ENCODE results near the gene TRPC4.
A peak's percentile ranks its signal among the peaks of the same experiment; 100 is the strongest.

Gene TRPC4

GRCh38 chr13:37657134-37657533 lies 212.4 kb downstream of the TRPC4 start:
- DNase-seq (ENCODE audit: low read depth) = peak; percentile 21

- peak; percentile 97 for DNase-seq (ENCODE audit: low read depth)
Observed at GRCh38 chr13:37656247-37656940, 213.2 kb downstream of the TRPC4 start.

- DNase-seq (ENCODE audit: low read depth) = no peak
Observed at GRCh38 chr13:37652596-37652995, 217.0 kb downstream of the TRPC4 start.

- DNase-seq (ENCODE audit: low read depth) = no peak
Observed at GRCh38 chr13:37651891-37652290, 217.7 kb downstream of the TRPC4 start.

- DNase-seq (ENCODE audit: low read depth) = peak; percentile 47
Observed at GRCh38 chr13:37648609-37649008, 221.0 kb downstream of the TRPC4 start.

GRCh38 chr13:37647031-37647650 lies 222.4 kb downstream of the TRPC4 start:
- no peak for DNase-seq (ENCODE audit: low read depth)

- DNase-seq (ENCODE audit: low read depth) = no peak
Observed at GRCh38 chr13:37646531-37646930, 223.0 kb downstream of the TRPC4 start.

- no peak for DNase-seq (ENCODE audit: low read depth)
Observed at GRCh38 chr13:37645181-37645740, 224.3 kb downstream of the TRPC4 start.

- no peak for DNase-seq (ENCODE audit: low read depth)
Observed at GRCh38 chr13:37641391-37641790, 228.2 kb downstream of the TRPC4 start.

GRCh38 chr13:37640499-37640898 lies 229.1 kb downstream of the TRPC4 start:
- DNase-seq (ENCODE audit: low read depth) = no peak

GRCh38 chr13:37636701-37637100 lies 232.9 kb downstream of the TRPC4 start:
- no peak for DNase-seq (ENCODE audit: low read depth)

GRCh38 chr13:37632294-37632693 lies 237.3 kb downstream of the TRPC4 start:
- no peak for DNase-seq (ENCODE audit: low read depth)

GRCh38 chr13:37627428-37627827 lies 242.1 kb downstream of the TRPC4 start:
- no peak for DNase-seq (ENCODE audit: low read depth)

GRCh38 chr13:37621811-37622361 lies 247.7 kb downstream of the TRPC4 start:
- peak; percentile 61 for DNase-seq (ENCODE audit: low read depth)

- DNase-seq (ENCODE audit: low read depth) = peak; percentile 56
Observed at GRCh38 chr13:37618554-37618953, 251.0 kb downstream of the TRPC4 start.

GRCh38 chr13:37617173-37617572 lies 252.4 kb downstream of the TRPC4 start:
- peak; percentile 94 for DNase-seq (ENCODE audit: low read depth)

GRCh38 chr13:37616131-37616530 lies 253.4 kb downstream of the TRPC4 start:
- DNase-seq (ENCODE audit: low read depth) = no peak

GRCh38 chr13:37615276-37615675 lies 254.3 kb downstream of the TRPC4 start:
- DNase-seq (ENCODE audit: low read depth) = no peak

- DNase-seq (ENCODE audit: low read depth) = no peak
Observed at GRCh38 chr13:37613638-37614037, 255.9 kb downstream of the TRPC4 start.

- DNase-seq (ENCODE audit: low read depth) = no peak
Observed at GRCh38 chr13:37613236-37613635, 256.3 kb downstream of the TRPC4 start.

GRCh38 chr13:37608750-37609339 lies 260.7 kb downstream of the TRPC4 start:
- DNase-seq (ENCODE audit: low read depth) = no peak

- DNase-seq (ENCODE audit: low read depth) = no peak
Observed at GRCh38 chr13:37602733-37603381, 266.7 kb downstream of the TRPC4 start.

Measured in GM04503 (cell line).